Measurements from ENCODE around the gene DPH7.
A peak's percentile ranks its signal among the peaks of the same experiment; 100 is the strongest.
"Not testable (repeated sequence)": the region's sequence is repeated elsewhere in the genome, so short reads cannot be mapped to it uniquely, and the experiment has no call there.

The DPH7 gene

GRCh38 chr9:137535120-137535428, 43.7 kb downstream of the DPH7 start:
- no peak for TF ChIP-seq CTCF (IDR thresholded peaks at IDR 0.05; ENCODE audit: low read depth, low read length, missing control alignments)
- DNase-seq (ENCODE audit: low read depth), result no peak
- no peak overlapping the region for H3K4me3 ChIP-seq (ENCODE audit: low read depth, low read length)

- peak; percentile 76 for TF ChIP-seq CTCF (IDR thresholded peaks at IDR 0.05; ENCODE audit: low read depth, low read length, missing control alignments)
- no peak for DNase-seq (ENCODE audit: low read depth)
- no peak overlapping the region for H3K4me3 ChIP-seq (ENCODE audit: low read depth, low read length)
These were observed 44.2 kb downstream of the DPH7 start for GRCh38 chr9:137534256-137535119.

DNA sequence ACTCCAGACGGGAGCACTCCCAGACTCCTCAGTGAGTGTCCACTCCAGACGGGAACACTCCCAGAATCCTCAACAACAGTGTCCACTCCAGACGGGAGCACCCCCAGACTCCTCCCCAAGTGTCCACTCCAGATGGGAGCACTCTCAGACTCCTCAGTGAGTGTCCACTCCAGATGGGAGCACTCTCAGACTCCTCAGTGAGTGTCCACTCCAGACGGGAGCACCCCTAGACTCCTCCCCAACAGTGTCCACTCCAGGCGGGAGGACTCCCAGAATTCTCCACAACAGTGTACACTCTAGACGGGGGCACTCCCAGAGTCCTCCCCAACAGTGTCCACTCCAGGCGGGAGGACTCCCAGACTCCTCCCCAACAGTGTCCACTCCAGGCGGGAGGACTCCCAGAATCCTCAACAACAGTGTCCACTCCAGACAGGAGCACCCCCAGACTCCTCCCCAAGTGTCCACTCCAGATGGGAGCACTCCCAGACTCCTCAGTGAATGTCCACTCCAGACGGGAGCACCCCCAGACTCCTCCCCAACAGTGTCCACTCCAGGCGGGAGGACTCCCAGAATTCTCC, 45.7 kb downstream of the DPH7 start:
- not testable (repeated sequence) for H3K4me3 ChIP-seq (ENCODE audit: low read depth, low read length); DNase-seq (ENCODE audit: low read depth)

DNA sequence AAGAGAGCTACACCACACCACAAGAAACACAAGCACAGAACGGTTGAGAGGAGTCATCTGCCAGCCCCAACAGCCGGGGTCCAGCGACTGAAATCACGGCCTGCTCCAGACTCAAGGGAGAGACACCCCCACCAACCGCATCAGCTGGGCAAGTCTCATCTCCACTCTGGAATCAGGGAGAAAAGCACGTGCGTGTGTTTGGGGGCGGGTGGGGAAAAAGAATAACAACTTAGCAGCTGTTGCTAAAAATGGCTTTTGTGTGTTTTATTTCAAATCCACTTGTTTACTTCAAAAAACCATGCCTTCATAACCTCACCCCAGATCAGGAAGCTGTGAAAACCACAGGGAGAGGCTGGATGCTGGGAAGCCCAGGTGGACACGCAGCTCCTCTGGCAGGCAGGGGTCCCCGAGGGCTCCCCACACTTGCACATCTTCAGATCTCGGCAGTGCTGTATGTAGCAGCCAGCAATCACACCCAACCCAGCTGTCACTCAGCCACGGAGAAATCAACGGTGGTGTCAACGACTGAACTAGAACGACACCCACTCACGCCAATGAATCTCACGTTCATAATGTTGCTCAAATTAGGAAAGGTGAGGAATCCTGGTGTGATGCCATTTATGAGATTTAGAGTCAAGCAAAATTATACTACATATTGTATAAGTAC, 47.5 kb downstream of the DPH7 start:
- no peak overlapping the region for H3K4me3 ChIP-seq (ENCODE audit: low read depth, low read length)
- no peak for DNase-seq (ENCODE audit: low read depth)
- no peak for TF ChIP-seq CTCF (IDR thresholded peaks at IDR 0.05; ENCODE audit: low read depth, low read length, missing control alignments)

DNA sequence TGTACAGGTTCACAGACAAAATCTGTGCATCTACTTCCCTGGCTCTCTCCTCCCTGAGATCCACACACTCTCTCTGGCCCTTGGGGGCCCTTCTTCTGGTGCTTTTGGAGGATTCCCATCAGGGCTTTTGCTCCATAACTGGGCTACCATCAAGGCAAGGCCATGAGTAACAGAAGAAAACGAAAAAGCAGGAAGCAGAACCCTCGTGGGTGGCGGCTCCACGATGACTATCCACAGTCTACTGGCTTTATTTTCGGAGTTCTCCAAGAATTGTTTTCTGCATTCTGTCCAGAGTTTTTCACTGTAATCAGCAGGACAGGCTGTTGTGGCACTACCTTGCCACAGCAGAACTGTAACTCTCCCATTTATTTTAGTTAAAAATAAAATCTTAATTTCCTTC, 48.4 kb downstream of the DPH7 start:
- TF ChIP-seq CTCF (IDR thresholded peaks at IDR 0.05; ENCODE audit: low read depth, low read length, missing control alignments), result no peak
- DNase-seq (ENCODE audit: low read depth), result no peak
- H3K4me3 ChIP-seq (ENCODE audit: low read depth, low read length), result no peak overlapping the region

DNA sequence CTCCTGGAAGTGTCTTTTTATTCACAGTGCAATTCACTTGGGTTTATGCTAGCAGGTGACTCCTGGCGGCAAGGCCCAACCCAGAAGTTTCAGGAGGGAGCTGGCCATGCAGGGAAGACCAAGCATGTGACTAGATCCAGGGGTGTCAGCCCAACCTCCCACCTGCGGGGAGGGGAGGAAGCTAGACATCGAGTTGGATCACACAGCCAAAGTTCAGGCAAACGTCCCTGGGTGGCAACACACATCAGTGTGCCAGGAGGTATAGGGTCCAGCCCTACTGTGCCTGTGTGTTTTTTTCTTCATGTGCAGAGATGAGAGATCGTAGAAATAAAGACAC, 53.8 kb downstream of the DPH7 start:
- no peak for DNase-seq (ENCODE audit: low read depth)
- no peak overlapping the region for H3K4me3 ChIP-seq (ENCODE audit: low read depth, low read length)
- no peak for TF ChIP-seq CTCF (IDR thresholded peaks at IDR 0.05; ENCODE audit: low read depth, low read length, missing control alignments)

DNA sequence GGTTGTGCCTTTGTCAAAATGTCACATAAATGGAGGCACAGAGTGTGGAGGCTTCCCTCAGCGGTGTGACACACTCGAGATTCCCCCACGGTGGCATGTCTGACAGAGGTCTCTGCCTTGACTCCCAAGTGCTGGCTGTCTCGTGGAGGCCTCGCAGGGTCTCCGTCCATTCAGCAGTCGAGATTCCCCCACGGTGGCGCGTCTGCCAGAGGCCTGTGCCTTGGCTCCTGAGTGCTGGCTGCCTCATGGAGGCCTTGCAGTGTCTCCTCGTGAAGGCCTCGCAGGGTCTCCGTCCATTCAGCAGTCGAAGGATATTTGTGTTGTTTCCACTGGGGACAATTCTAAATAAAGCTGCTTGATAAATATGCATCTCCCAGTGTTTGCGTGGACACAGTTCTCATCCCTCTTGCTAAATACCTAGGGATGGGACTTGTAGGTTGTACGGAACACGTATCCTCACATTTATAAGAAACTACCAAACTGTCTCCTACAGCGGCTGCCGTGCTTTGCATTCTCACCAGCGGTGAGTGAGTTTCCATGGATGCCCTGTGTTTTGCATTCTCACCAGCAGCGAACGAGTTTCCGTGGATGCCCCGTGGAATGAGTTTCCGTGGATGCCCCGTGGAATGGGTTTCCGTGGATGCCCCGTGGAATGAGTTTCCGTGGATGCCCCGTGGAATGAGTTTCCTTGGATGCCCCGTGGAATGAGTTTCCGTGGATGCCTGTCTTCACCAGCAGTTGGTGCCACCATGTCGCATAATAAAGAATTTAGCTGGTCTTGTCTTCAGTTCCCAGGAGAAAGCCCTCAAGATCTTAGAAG, 54.4 kb downstream of the DPH7 start:
- DNase-seq (ENCODE audit: low read depth), result no peak
- TF ChIP-seq CTCF (IDR thresholded peaks at IDR 0.05; ENCODE audit: low read depth, low read length, missing control alignments), result no peak
- no peak overlapping the region for H3K4me3 ChIP-seq (ENCODE audit: low read depth, low read length)

Data from GM12864 (cell line).